Adrenal gland (tissue), 12 donors: ENCODE data around the gene WEE1. TPM values are rescaled to one million over a fixed set of nuclear protein-coding genes. Genes with fewer than 3 reads are reported as not detected.

ENCODE experiments used
- DNase-seq, 7 donors: peaks; one replicate each; pipeline ENCODE4 v3.0.0-alpha.2; 2019 to 2020
- H3K27ac ChIP-seq, 5 donors: fragments of 200-600 bp; sonication (generic) in 4 of 5; 1 replicate in 3 of 5; 2 replicates in 2 of 5; pipeline versions ENCODE4 v1.5.1 to v1.8.0; 2016 to 2020; ENCODE audit warnings: mild to moderate bottlenecking in 1 of 5
- H3K27me3 ChIP-seq: fragments of 200-600 bp; 2 replicates; pipeline ENCODE4 v1.8.0; 2021
- H3K36me3 ChIP-seq, 2 donors: fragments of 200-600 bp; replicated peaks in 1 of 2; 1 replicate in 1 of 2; 2 replicates in 1 of 2; pipeline versions ENCODE4 v1.5.1 to v1.8.0; 2018 to 2022
- H3K4me1 ChIP-seq, 2 donors: fragments of 200-600 bp; replicated peaks in 1 of 2; 1 replicate in 1 of 2; 2 replicates in 1 of 2; pipeline versions ENCODE4 v1.5.1 to v1.8.0; 2018 to 2021
- H3K4me3 ChIP-seq, 4 donors: fragments of 200-600 bp; sonication (generic) in 3 of 4; one replicate each; pipeline ENCODE4 v1.5.1; 2016 to 2018
- H3K9me3 ChIP-seq, 3 donors: fragments of 200-600 bp; sonication (generic) in 1 of 3; replicated peaks in 1 of 3; 1 replicate in 2 of 3; 2 replicates in 1 of 3; pipeline versions ENCODE4 v1.5.1 to v1.8.0; 2016 to 2021
- CTCF ChIP-seq, 6 experiments: fragments of 450-650 bp in 4 of 6; fragments of 200-600 bp in 2 of 6; sonication (generic) in 1 of 6; IDR thresholded peaks; 1 replicate in 5 of 6; 2 replicates in 1 of 6; pipeline versions ENCODE4 v1.5.1 to v1.8.0; 2016 to 2021; ENCODE audit warnings: antibody characterized with exemption in 6 of 6, mild to moderate bottlenecking in 2 of 6, moderate library complexity in 1 of 6
- POLR2A ChIP-seq, 2 donors: fragments of 450-650 bp; IDR thresholded peaks; one replicate each; pipeline ENCODE4 v1.6.1; 2017; ENCODE audit warnings: antibody characterized with exemption in 2 of 2, mild to moderate bottlenecking in 2 of 2, moderate library complexity in 1 of 2
- WGBS, 4 donors: extraction: QIAGEN DNeasy Blood & Tissue Kit in 2 of 4; methylation state at CpG; one replicate each; pipeline versions ENCODE4 v1.1.5 to v1.1.7; 2013 to 2017; 5-methylcytosine and 5-hydroxymethylcytosine counted together
- intact Hi-C, 2 donors: fragments of 100-400 bp; cut with DNase I; formaldehyde crosslinking; loops; one replicate each; pipeline versions ENCODE4 v1.14.1 to v1.15.0; 2022 to 2023
- polyA plus RNA-seq, 3 donors: library from polyadenylated mRNA; stranded (reverse); fragments of 200-250 nt in 2 of 3; fragments of 350-450 nt in 1 of 3; fragmentation: Illumina TruSeq in 1 of 3; extraction: RNeasy Lipid Tissue Mini Kit (QIAGEN cat#74804) in 1 of 3; gene quantifications; one replicate each; pipeline ENCODE4 v1.2.3, GENCODE V29; 2013 to 2014
- total RNA-seq, 9 donors: library from RNA; depleted of rRNA in 4 of 9; stranded (reverse); fragments of >200 nt in 4 of 9; fragments of 120-200 nt in 1 of 9; fragmentation: NEBNext Ultra II Directional in 1 of 9; extraction: Animal tissue kit (Norgen Biotek cat#: 25700) in 1 of 9; gene quantifications; one replicate each; pipeline versions ENCODE4 v1.1.0 to v1.2.4, GENCODE V29; 2013 to 2023
- donor health status: healthy with polysubstance abuse.
- donor health status: Bipolar disorder and iron deficiency.
- donor health status: DM: yes; HTN: yes; CAD: no.
- donor health status: DM: no; HTN: no; CAD: no.
- donor health status: DM: no; HTN: no; CAD: no.
- donor health status: DM: yes; HTN: yes; CAD: no.

Gene WEE1
- total and polyA plus RNA-seq, 12 donors: 3.3 to 33.8 (median 9.0) TPM

DNA sequence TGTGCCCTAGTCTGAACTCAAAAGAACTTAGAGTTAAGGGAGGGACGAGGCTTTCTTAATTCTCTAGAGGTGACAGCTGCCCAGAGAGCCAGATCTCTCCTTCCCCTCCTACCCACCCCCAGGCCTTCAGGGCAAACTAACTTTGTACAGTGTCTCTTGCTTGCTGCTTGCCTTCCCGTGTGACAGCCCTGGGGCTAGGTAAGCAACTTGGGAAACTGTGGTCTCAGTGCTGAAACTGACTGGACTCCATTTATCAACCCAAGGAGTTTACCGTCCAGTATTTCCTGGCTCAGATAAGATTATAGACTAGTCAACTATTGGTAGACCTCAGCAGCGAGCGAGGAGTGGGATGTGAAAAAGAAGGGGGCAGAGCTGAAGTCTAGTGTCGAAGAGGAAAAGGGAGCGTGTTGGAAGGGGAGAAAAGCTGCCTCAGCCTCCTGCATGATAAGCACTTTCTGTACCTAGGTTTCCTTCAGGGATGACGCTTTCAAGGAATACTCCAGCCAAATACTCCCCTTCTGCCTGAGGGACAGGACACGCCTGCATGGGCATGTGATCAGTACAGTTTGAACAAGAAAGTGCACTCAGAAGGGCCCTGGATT, 43.3 kb upstream of the WEE1 start:
- TF ChIP-seq CTCF (IDR thresholded peaks at IDR 0.05) (no peak), POLR2A (IDR thresholded peaks at IDR 0.05) (no peak)
- H3K36me3 ChIP-seq: peaks cover 0 to 7% of the 10 kb centered on the region in 2 donors
- no peak for DNase-seq
- intact Hi-C loops: loop anchor here (10.0 kb wide), 2 partner anchors 85 to 215 kb away; no protein-coding TSS in a partner anchor
- no peak overlapping the region for H3K4me3 ChIP-seq
- no peaks in the 10 kb centered on the region for H3K9me3 ChIP-seq
- H3K4me1 ChIP-seq: peaks cover 21 to 33% of the 10 kb centered on the region in 2 donors
- no peaks in the 10 kb centered on the region for H3K27me3 ChIP-seq
- H3K27ac ChIP-seq: peak overlapping the region in 1 of 5 donors; percentile 4
- 82 to 87% (median 85%) methylated on average over 9 of the region's 9 CpGs for WGBS, 4 donors

GRCh38 chr11:9530901-9531625, 42.4 kb upstream of the WEE1 start:
- DNase-seq: no peak
- H3K36me3 ChIP-seq: no peaks in the 10 kb centered on the region
- H3K4me3 ChIP-seq: no peak overlapping the region
- intact Hi-C loops: loop anchor here (10.0 kb wide), 2 partner anchors 84 to 214 kb away; no protein-coding TSS in a partner anchor
- H3K27me3 ChIP-seq: no peaks in the 10 kb centered on the region
- no peak for TF ChIP-seq CTCF (IDR thresholded peaks at IDR 0.05)
- 94 to 98% (median 96%) methylated on average over 7 to 8 of the region's 8 CpGs for WGBS, 4 donors
- no peak overlapping the region for H3K27ac ChIP-seq
- H3K4me1 ChIP-seq: peaks cover 21 to 33% of the 10 kb centered on the region in 2 donors
- H3K9me3 ChIP-seq: no peaks in the 10 kb centered on the region

GRCh38 chr11:9533058-9533457, 40.4 kb upstream of the WEE1 start:
- intact Hi-C loops: loop anchor here (10.0 kb wide), 2 partner anchors 82 to 212 kb away; no protein-coding TSS in a partner anchor
- no peak overlapping the region for H3K27ac ChIP-seq

More at GRCh38 chr11:9533058-9533457, 40.4 kb upstream of the WEE1 start:
- no peaks in the 10 kb centered on the region for H3K9me3 ChIP-seq
- TF ChIP-seq CTCF (IDR thresholded peaks at IDR 0.05) (no peak), POLR2A (IDR thresholded peaks at IDR 0.05) (no peak)
- peaks cover 7 to 17% of the 10 kb centered on the region in 2 donors for H3K4me1 ChIP-seq
- WGBS, 4 donors: 89 to 93% (median 90%) methylated on average over 9 of the region's 9 CpGs
- no peak for DNase-seq
- no peak overlapping the region for H3K4me3 ChIP-seq
- no peaks in the 10 kb centered on the region for H3K27me3 ChIP-seq
- no peaks in the 10 kb centered on the region for H3K36me3 ChIP-seq
